ENCODE data around the gene PPM1H. TPM values are rescaled to one million over a fixed set of nuclear protein-coding genes. Genes with fewer than 3 reads are reported as not detected.

Gene PPM1H
- total RNA-seq, 1 donor from 2014 or later, result 6.3 TPM

GRCh38 chr12:62866451-62867082, 68.4 kb downstream of the PPM1H start:
- H3K9me3 Mint-ChIP-seq (ENCODE audit: unreplicated experiment), result no peaks in the 10 kb centered on the region
- H3K4me1 Mint-ChIP-seq (ENCODE audit: low read depth, unreplicated experiment), result no peaks in the 10 kb centered on the region
- TF ChIP-seq CTCF (IDR thresholded peaks at IDR 0.05; ENCODE audit: partially characterized antibody, unreplicated experiment), result no peak
- DNase-seq, result no peak
- no peak overlapping the region for H3K4me3 Mint-ChIP-seq (ENCODE audit: unreplicated experiment)
- H3K27ac Mint-ChIP-seq (ENCODE audit: unreplicated experiment), result no peak overlapping the region
- H3K36me3 Mint-ChIP-seq (ENCODE audit: unreplicated experiment), result no peaks in the 10 kb centered on the region
- H3K27me3 Mint-ChIP-seq (ENCODE audit: unreplicated experiment), result peaks cover 4% of the 10 kb centered on the region

- no peak overlapping the region for H3K4me3 Mint-ChIP-seq (ENCODE audit: unreplicated experiment)
- H3K27me3 Mint-ChIP-seq (ENCODE audit: unreplicated experiment), result peaks cover 4% of the 10 kb centered on the region
- no peaks in the 10 kb centered on the region for H3K36me3 Mint-ChIP-seq (ENCODE audit: unreplicated experiment)
- no peak overlapping the region for H3K27ac Mint-ChIP-seq (ENCODE audit: unreplicated experiment)
- H3K9me3 Mint-ChIP-seq (ENCODE audit: unreplicated experiment), result no peaks in the 10 kb centered on the region
- no peak for TF ChIP-seq CTCF (IDR thresholded peaks at IDR 0.05; ENCODE audit: partially characterized antibody, unreplicated experiment)
- DNase-seq, result no peak
- H3K4me1 Mint-ChIP-seq (ENCODE audit: low read depth, unreplicated experiment), result no peaks in the 10 kb centered on the region
Measured at GRCh38 chr12:62865937-62866336, 69.0 kb downstream of the PPM1H start.

GRCh38 chr12:62865065-62865464, 69.9 kb downstream of the PPM1H start:
- Mint-ChIP-seq H3K27me3 (ENCODE audit: unreplicated experiment) (peaks cover 4% of the 10 kb centered on the region), H3K27ac (ENCODE audit: unreplicated experiment) (no peak overlapping the region)

GRCh38 chr12:62862259-62862881, 72.6 kb downstream of the PPM1H start:
- H3K9me3 Mint-ChIP-seq (ENCODE audit: unreplicated experiment), result no peaks in the 10 kb centered on the region
- no peaks in the 10 kb centered on the region for H3K36me3 Mint-ChIP-seq (ENCODE audit: unreplicated experiment)
- peaks cover 2% of the 10 kb centered on the region for H3K27me3 Mint-ChIP-seq (ENCODE audit: unreplicated experiment)
- H3K4me3 Mint-ChIP-seq (ENCODE audit: unreplicated experiment), result no peak overlapping the region
- no peak overlapping the region for H3K27ac Mint-ChIP-seq (ENCODE audit: unreplicated experiment)
- DNase-seq, result no peak
- TF ChIP-seq CTCF (IDR thresholded peaks at IDR 0.05; ENCODE audit: partially characterized antibody, unreplicated experiment), result no peak
- H3K4me1 Mint-ChIP-seq (ENCODE audit: low read depth, unreplicated experiment), result no peaks in the 10 kb centered on the region

More at GRCh38 chr12:62865065-62865464, 69.9 kb downstream of the PPM1H start:
- no peak for DNase-seq
- TF ChIP-seq CTCF (IDR thresholded peaks at IDR 0.05; ENCODE audit: partially characterized antibody, unreplicated experiment), result no peak
- H3K4me3 Mint-ChIP-seq (ENCODE audit: unreplicated experiment), result no peak overlapping the region
- H3K36me3 Mint-ChIP-seq (ENCODE audit: unreplicated experiment), result no peaks in the 10 kb centered on the region
- H3K9me3 Mint-ChIP-seq (ENCODE audit: unreplicated experiment), result no peaks in the 10 kb centered on the region
- H3K4me1 Mint-ChIP-seq (ENCODE audit: low read depth, unreplicated experiment), result no peaks in the 10 kb centered on the region

GRCh38 chr12:62861586-62861985, 73.4 kb downstream of the PPM1H start:
- H3K4me1 Mint-ChIP-seq (ENCODE audit: low read depth, unreplicated experiment), result no peaks in the 10 kb centered on the region
- H3K27ac Mint-ChIP-seq (ENCODE audit: unreplicated experiment), result no peak overlapping the region

More at GRCh38 chr12:62861586-62861985, 73.4 kb downstream of the PPM1H start:
- H3K36me3 Mint-ChIP-seq (ENCODE audit: unreplicated experiment), result no peaks in the 10 kb centered on the region
- H3K9me3 Mint-ChIP-seq (ENCODE audit: unreplicated experiment), result no peaks in the 10 kb centered on the region
- no peak for TF ChIP-seq CTCF (IDR thresholded peaks at IDR 0.05; ENCODE audit: partially characterized antibody, unreplicated experiment)
- no peak overlapping the region for H3K4me3 Mint-ChIP-seq (ENCODE audit: unreplicated experiment)
- H3K27me3 Mint-ChIP-seq (ENCODE audit: unreplicated experiment), result peaks cover 2% of the 10 kb centered on the region
- no peak for DNase-seq
